Breast epithelium (tissue), 3 donors: ENCODE results near the gene VIT.

Source experiments
- POLR2A ChIP-seq: fragments of 450-650 bp; IDR thresholded peaks from one replicate; pipeline ENCODE4 v1.6.1; 2016; ENCODE audit warnings: antibody characterized with exemption, mild to moderate bottlenecking, moderate library complexity
- TF ChIP-seq, protein P1 (sequence below), 3 donors: fragments of 450-650 bp; IDR thresholded peaks; one replicate each; pipeline ENCODE4 v1.5.1; 2016 to 2017; ENCODE audit warnings: antibody characterized with exemption in 3 of 3, mild to moderate bottlenecking in 3 of 3, moderate library complexity in 3 of 3

DNA sequence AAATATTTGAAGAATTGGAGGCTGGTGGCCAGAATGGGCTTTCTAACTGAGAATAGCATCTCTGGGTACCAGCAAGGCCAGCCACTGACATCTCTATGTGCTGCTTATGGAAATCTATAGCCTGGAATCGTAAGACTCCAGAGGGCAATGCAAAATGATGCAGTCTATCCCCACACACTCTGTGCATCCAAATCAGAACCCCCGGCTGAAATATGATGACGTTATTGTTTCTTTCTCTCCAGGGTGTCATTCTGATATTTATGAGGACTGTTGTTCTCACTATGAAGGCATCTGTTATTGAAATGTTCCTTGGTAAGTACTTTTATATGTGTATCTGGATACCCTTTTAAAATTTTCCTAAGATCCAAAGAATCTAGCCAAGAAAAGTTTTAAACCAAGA lies 19.6 kb downstream of the VIT start:
- TF ChIP-seq POLR2A, result no peak
- TF ChIP-seq, protein P1, sequence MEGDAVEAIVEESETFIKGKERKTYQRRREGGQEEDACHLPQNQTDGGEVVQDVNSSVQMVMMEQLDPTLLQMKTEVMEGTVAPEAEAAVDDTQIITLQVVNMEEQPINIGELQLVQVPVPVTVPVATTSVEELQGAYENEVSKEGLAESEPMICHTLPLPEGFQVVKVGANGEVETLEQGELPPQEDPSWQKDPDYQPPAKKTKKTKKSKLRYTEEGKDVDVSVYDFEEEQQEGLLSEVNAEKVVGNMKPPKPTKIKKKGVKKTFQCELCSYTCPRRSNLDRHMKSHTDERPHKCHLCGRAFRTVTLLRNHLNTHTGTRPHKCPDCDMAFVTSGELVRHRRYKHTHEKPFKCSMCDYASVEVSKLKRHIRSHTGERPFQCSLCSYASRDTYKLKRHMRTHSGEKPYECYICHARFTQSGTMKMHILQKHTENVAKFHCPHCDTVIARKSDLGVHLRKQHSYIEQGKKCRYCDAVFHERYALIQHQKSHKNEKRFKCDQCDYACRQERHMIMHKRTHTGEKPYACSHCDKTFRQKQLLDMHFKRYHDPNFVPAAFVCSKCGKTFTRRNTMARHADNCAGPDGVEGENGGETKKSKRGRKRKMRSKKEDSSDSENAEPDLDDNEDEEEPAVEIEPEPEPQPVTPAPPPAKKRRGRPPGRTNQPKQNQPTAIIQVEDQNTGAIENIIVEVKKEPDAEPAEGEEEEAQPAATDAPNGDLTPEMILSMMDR (IDR thresholded peaks at IDR 0.05), result no peak
